GM18868 (cell line): Measurements from ENCODE around the gene C1orf159.

Source experiments
- ATAC-seq: cut with Tn5 transposase; IDR thresholded peaks from one replicate; pipeline ENCODE4 v1.9.1; 2021; ENCODE audit warnings: mild to moderate bottlenecking, moderate library complexity; ENCODE audit not compliant: unreplicated experiment

The C1orf159 gene

DNA sequence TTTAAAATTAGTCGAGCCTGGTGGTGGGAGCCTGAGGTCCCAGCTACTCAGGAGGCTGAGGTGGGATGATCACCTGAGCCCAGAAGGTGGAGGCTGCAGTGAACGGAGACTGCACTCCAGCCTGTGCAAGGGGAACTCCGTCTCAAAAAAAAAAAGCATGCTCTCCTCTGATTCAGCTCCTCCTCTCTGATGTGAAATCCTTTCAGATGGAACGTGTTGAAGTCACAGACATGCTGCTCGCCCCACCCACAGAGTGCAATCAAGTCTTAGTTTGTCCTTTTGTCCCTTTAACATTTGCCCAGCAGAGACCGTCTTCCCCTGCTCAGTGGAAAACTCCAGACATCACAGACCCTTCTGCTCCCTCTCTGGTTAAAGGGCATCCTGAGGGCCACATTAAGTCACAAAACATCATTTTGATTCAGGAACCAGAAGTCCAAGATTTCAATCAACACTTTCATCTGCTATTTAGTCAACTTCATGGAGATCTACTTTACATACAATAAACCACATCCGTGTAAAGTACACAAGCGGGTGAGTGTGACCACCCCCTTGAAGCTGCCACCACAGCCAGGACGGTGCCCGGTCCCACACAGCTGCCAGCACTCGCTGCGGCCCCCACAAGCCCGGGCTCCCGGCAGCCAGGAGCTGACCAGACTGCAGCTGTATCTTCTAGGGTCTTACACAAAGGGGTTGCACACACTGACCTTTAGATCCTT, 22.8 kb downstream of the C1orf159 start:
- ATAC-seq: no peak

DNA sequence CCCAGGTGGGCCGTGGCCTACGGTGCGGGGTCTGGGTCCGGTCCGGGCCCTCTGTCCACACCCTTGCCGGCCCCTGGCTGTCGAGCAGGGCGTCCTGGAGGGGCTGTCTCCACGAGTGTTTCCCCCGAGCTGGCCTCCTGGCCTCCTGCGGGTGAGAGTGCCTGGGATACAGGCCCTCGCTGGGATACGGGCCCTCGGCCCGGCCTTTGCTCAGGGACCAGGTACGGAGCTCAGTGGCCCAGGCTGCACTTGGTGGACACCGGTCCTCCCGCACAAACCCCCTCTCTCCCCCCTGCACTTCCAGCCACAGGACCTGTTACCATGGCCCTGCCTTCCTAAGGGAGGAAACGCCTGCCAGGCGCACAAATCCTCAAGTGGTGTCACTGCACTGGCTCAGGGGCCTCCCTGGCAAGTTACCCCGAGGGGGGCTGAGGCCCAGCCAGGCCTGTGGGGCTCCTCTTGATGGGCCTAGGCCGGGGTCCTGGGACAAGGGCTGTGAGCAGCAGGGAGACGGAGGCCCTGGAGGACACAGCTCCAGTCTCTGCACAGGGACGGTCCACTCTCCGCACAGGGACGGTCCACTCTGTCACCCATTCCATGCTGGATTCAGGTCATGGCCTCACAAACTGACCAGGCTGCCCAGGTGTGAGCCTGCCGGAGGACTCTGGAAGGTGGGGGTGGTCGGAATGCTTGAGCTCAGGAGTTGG, 23.6 kb downstream of the C1orf159 start:
- no peak for ATAC-seq

DNA sequence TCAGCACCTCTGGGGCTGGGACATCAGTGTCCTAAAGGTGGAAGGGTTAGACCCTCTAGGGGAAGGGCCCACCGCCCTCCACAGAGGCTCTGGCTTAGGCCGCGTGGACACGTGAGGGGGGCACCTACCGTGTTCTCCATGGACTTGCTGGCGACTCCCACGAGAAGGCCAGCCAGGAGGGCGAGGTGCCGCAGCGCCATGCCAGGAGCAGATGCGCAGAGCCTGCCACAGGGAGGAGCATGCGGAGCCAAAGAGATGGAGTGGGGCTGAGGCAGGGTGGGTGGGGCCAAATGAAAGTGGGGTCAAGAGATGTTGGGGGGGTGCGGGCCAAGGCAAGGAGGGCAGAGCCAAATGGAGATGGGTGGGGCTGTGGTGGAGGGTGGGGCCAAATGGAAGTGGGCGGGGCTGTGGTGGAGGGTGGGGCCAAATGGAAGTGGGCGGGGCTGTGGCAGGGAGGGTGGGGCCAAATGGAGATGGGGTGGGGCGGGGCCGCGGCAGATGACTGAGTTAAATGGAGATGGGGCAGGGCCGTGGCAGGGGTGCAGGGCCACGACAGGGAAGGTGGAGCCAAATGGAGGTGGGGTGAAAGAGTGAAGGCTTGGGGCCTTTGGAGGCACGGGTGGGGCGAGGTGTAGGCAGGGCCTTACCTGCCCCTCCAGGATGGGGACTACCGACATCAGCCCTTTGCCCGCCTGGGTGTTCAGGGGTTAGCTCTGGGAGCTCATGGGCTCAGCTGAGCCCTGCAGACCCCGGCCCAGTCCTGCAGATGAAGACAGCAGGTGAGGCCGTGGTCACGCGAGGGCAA, 24.3 kb downstream of the C1orf159 start:
- no peak for ATAC-seq

DNA sequence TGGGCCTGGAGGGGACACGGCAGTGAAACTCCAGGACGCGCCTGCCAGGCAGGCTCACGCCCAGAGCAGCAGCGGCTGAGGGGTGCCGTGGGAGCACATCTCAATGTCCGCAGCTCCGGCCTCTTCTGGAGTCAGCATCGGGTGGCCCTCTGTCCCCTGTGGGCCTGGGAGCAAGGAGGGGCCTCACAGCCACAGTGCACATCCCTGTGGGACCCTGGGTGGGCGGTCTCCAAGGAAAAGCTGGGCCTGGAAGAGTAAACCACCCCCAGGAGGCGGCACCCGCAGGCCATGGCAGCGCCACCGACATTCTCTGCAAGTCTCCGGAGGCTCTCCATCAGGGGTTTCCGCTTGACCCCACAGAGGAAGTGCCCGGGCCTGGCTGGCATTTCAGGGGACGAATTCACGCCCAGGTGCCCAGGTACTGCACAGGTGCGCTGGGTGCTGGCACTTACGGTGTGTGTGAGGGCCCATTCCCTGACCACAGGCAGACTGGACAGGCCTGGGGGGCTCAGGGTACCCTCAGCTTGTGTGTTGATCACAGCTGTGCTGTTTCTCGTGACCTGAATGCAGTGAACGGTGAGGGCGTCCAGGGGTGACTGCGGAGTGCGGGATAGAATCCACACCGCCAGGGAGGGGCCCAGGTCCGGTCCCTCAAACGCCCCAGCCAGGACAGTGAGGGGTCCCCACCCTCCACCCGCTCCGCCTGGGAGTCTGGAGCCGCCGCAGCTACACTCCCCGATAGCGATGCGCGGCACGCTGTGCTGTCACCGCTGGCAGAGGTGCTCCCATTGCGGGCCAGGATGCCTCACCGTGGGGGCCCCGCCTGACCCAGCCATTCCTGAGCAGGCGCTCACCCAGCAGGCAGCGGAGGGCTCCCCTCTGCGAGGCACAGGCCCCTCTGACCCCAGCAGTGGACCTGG, 25.2 kb downstream of the C1orf159 start:
- no peak for ATAC-seq

DNA sequence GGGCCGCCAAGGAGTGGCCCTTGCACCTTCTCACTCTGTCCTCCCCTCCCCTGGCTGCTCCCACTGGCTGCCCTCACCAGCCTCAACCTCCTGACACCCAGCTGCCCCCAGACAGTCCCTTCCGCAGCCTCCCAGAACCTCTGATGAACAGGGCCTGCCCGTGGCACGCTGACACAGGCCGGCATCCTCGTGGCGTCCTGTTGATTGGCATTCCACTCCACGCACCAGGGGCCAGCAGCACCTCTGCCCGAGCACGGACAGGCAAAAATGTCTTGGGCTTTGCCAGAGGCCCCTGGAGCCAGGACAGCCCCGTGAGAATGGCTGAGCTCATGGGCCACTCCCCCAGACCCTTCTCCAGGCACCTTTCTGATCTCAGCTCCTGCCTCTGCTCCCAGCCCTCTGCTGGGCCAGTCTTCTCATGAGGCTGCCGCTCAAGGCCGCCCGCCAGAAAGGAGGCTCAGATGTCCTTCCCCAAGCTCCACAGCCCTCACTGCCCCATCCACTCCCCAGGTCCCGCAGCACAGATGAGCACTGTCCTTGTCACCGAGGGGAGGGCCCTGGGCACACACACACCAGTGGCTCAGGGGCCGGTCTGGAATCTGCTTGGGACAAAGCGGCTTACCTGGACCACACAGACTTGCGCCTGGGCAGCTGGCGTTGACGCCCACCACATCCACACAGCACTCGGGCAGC, 26.0 kb downstream of the C1orf159 start:
- ATAC-seq: no peak

DNA sequence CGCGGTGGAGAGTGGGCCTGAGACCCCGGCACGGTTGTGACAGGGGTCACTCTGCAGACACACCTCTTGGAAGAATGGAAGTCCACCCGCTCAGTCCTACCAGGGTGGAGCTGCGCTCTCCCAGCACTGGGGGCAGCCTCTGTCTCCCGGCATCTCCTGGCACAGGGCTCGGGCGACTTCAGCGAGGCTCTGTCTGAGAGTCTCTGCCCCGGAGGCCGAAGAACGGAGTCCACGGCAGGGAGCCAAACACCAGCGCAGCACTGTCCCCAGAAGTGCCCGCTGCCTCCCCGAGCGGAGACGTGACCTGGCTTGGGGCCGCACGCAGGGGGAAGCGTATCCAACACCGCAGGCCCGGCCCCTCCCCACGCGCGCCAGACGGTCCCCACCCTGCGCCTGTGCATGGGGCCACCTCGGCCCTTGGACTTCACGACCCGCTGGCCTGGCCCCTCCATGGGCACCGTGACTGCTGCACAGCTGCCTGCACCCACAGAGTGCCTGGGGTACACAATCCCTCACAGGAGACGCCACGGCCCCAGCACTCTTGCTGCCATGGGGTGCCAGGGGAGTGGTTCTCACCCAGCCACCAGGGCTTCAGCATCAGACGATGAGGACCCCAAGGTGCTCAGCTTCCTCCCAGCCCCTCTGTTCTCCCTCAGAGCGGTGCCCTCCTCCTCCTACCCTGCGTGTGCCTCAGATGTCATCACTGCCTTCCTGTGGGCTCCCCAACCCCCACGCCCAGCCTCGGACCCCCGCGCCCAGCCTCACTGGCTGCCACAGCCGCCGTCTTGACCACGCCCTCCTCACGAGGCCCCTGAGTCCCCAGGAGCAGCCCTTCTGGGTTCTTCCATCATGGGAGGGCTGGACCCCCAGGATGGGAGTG, 26.8 kb downstream of the C1orf159 start:
- no peak for ATAC-seq

DNA sequence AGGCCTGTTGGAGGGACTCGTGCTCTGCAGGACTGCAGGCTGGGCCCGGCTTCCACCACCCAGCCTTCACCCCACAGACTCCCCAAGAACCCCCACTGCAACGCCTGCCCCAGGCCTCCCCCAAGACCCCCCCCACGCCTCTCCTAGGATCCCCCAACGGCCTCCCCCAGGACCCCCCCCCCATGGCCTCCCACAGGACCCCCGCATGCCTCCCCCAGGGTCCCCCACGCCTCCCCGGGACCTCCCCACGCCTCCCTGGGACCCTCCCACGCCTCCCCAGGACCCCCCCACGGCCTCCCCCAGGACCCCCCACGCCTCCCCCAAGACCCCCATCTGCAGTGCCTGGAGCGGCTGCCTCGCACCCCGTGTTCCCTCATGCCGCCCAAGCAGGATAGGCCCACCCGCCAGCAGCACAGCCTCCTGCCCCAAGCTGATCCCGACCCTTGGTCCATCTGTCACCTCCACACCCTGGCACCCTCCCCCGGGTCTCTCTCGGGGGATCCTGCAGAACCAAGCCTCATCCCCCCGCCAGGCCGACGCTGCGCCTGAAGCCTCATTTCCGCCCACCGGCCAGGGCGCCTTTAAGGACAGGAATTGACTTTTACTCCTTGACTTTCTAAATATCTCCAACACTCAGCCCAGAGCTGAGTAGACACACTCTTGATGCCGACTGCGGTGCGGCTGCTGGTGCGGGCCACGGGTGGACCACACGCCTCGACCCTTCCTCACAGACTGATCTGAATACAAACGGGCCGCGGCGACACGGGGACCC, 27.7 kb downstream of the C1orf159 start:
- ATAC-seq: no peak

DNA sequence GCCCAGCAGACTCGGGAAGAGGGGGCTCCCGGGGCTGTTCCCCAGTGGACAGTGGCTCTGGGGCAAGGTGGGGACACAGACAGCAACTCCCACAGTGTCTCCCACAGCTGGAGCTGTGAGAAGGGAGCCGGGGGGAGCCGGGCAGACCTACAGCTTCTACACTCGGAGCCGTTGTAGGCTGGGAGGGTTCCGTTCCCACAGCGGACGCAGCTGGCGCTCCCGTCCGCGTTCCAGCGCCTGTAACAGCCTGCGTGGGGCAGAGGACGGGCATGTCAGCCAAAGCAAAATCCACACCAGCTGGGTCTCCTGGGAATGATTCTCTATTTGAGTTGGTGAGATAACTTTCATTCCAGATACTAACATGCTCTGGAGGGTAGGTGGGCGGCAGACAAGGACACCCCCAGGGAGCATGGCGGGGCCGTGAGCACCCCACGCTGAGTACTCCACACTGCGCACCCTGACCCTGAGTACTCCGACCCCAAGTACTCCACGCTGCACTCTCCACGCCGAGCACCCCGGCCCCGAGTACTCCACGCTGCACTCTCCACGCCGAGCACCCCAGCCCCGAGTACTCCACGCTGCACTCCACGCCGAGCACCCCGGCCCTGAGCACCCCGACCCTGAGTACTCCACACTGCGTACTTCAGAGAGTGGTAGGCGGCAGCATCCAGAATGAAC, 28.4 kb downstream of the C1orf159 start:
- no peak for ATAC-seq

DNA sequence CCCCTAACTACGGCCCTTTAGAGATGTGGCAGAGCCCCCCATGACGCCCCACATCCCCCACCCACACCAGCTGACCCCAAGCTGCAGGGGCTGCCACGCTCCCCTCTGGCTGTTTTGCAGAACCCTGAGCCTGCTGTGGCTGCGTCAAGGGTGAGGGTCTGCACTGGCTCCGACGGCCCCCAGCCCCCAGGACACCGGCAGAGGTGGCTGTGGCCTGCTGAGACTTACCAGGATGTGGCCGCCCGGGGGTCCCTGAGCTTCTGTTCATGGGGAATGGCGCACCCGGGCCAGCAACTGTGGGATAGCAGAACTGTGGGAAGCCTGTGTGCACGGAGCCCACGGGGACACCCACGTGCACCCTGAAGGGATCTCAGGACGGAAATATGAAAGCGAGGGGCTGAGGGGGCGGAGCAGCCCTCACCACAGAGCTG, 29.0 kb downstream of the C1orf159 start:
- no peak for ATAC-seq

DNA sequence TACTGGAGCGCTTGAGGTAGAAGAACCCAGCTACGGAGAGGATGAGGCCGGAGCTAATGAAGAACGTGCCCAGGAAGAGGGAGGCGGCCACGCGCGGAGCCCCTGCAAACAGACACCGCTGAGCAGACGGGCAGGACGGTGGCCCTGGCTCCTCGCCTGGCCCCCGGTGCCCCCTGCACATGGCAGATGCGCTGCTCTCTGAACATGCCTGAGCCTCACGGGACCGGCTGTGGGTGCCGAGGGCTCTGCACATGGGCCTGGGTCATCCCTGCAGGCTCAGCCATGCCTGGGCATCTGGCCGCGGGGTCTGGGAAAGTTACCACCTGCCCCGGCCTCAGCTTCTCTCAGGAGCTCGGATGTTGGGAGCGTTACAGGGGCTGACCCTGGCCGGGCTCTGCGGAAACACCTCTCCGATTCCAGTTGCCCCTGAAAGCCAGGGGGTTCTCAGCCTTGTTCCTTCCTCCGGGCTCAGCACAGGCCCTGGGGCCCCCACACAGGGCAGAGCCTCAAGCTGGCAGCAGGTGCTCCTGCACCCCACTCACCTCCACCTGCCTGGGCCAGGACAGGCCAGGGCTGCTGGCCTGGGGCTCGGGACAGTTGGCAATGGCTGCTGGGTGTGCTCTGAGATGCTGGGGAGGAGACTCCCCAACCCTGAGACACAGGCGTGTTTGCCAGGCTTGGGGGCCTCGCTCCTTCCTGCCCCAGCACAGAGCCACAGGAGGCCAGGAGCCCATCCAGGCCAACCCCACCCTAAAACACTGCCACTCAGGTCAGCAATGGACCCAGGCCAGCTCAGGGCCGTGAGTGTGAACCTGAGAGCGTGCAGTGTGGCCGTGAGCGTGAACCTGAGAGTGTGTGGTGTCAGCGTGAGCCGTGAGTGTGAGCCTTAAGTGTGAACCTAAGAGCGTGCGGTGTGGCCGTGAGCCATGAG, 29.7 kb downstream of the C1orf159 start:
- ATAC-seq: no peak

DNA sequence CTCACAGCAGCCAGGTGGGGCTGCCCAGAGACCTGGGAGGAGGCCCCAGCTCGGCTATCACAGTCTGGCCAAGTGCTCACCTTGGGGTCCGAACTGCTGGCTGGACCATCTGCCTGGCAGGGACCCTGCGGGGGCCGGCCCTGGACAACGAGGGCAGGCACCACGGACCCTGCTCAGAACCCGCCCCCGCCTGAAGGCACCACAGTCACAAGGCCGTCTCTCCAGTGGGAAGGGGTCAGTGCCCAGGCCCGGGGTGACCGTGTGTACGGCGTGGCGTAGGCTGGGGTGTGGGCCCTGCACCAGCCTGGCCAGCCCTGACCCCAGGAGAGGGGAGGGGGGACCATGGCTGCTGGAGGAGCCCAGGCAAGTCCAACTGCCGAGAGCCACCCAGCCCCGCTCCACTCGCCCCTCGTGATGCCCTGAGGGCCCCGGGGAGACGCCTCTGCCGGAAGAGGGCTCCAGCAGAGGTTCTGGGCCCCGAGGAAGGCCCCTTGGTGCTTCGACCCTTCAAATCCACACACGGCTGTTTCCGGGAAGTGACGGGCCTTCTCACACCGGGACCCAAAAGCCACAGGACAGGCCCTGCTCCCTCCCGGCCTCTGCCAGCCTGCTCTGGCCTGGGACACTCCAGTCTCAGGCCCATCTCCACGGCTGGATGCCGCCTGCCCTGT, 30.6 kb downstream of the C1orf159 start:
- ATAC-seq: no peak

DNA sequence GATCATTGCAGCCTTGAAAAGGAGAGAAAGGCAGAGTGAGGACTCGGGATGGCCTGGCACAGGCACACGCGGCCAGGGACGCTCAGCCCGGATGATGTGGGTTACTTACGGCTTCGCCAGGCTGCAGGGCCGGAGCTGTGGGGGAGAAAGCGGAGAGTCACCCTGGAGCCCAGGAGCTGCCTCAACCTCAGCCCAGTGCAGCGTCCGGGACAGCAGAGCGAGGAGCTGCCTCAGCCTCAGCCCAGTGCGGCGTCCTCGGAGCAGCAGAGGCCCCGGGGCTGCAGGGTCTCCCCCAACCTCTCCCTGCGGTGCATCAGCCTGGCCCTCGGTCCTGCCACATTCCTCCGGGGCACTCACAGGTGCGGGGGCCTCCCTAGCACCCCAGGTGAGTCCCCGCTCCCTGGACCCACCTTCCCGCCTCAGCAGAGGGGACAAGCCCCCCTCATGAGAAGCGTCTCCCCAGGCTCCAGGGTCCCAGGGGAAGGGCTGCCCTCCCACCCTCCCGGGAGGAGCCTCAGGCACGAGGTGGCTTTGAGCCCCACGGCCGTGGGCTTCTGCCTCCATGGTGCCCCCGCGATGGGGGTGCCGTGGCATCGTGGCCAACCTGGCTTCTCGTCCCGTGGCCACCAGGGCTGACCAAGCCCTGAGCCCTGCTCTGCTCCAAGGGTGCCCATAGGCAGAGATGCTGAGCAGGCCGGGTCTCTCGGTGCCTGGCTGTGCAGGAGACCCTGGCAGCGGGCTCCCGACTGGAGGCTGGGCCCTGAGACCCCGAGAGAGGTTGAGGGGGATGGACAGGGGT, 31.3 kb downstream of the C1orf159 start:
- ATAC-seq: no peak

DNA sequence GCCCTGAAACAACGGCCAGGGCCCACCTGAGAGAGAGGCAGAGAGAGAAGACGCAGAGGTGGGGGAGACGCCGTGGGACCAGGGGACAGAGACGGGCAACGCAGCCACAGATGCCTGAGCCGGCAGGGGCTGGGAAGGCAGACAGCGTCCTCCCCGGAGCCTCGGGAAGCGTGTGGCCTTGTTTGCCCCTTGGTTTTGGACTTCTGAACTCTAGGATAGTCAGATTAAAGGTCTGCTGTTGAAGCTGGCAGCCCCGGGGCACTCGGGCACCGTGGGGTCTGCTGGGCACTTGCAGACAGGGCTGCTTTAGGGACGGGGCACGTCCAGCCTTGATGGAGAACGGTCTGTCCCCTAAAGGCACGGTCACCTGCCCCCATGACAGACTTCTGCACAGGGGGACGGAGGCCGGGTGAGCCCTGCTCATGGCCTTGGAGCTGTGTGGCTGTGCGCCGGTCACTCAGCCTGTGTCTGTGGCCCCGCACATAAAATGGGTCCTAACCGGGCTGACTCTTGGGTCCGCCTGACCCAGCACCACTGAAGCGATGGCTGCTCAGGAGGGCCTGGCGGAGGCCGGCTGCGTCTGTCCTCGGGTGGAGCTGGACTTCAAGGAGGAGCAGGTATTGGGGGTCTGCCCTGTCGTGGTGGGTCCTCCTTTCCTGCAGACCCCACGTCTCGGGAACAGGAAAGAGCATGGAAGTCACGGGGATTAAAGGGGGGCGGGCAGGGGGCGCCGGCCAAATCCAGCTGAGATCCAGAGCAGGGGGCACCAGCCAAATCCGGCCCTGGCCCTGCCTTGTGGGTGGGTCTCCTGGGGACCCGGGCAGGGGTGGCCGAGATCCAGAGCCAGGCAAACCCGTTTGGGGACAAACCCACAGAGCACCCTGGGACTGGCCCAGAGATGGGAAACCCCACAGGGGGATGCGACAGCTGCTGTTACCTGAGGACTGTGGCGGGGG, 32.2 kb downstream of the C1orf159 start:
- no peak for ATAC-seq

DNA sequence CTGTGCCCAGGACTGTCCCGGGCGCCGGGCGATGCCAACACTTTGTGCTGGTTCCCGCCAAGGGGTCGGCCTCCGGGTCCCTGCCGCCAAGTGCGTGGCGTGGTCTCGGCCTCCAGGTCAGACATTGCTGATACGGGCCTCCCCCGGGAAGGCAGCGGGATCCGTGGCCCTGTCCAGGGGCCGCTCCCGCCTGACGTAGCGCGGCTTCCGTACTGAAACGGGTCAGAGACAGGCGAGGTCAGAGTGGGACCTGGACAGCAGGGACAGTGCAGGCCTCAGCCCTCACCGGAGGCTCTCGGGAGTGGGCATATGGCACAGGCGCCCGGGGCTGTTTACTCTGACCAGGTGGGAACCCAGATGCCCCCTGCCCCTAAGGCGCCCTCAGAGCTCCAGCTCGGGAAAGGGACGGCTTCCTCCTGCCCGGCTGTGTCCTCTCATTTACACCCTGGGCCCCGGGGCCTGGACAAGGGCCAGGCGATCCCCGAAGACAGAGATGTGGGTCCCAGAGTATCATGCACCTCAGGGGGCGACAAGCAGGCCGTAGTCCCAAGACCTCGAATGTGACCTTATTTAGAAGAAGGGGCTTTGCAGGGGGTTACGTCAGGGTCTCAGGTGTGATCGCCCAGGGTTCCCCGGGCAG, 33.0 kb downstream of the C1orf159 start:
- no peak for ATAC-seq
